NCI-H526 (cell line): Measurements from ENCODE around the gene ZNF425.
A peak's percentile ranks its signal among the peaks of the same experiment; 100 is the strongest.
"Not testable (repeated sequence)": the region's sequence is repeated elsewhere in the genome, so short reads cannot be mapped to it uniquely, and the experiment has no call there.

ENCODE experiments used
- DNase-seq, 2 experiments: peaks; one replicate each; lab custom pipeline; 2025; lab: John Stamatoyannopoulos, UW

ZNF425 gene

GRCh38 chr7:149133028-149133710, 7.0 kb upstream of the ZNF425 start:
- DNase-seq, result no peak

DNA sequence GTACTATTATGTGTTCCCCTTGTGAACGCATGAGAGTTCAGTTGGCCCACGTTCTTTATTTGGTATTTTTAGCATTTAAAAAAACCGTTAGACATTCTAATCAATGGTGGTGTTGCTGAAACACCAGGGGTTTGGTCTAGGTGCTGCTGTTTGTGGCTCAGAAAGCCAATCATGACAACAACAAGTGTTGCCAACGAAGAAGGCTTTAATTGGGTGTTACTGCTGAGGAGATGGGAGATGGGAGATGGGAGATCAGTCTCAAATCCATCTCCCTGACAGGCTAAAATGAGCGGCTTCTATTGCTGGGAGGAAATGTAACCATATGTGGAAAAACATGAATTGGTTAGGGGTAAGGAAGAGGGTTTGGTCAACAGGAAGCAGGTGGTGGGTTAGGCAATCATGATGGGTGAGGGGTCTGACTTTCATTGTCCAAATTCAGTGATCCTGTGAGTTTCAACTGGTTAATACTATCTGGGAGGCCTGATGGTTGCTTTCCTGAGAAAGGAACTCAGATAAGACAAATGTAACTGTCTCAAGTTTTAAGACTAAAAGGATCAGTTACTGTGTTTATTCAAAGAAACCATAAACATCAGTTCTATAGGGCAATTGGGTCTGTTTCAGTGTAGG, 4.6 kb upstream of the ZNF425 start:
- no peak for DNase-seq

- peak; percentile 63 to 79 for DNase-seq
Measured at GRCh38 chr7:149126662-149127266, 640 bp upstream of the ZNF425 start.

DNA sequence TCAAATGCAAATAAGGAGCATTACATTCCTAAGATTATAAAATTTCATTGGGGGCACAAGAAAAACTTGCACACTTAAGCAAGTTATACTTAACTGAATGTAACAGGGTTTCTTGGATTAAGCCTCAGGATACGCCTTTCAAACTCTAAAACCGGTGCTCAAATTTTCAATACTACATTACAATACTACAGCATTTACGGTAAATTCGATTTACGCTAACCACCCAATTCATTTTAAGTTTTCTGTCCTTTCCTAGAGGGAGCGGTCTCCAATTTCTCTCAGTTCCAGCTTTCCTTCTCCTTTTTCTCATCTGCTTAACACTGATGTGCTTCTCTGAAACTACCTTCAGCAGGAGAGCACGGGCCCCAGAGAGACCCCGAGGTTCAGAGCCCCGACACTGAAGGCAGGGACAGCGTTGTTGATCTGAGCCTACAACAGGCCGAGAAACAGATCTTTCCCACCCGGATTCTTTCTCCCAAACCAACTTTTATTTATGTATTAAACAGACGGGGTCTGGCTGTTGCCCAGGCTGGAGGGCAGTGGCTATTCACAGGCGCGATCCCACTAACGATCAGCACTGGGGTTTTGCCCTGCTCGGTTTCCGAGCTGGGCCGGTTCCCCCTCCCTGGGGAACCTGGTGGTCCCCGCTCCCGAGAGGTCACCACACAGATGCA, 798 bp downstream of the ZNF425 start:
- peak in 1 of 2 experiments; percentile 49 for DNase-seq

- no peak for DNase-seq
Measured at GRCh38 chr7:149109969-149110368, 16.2 kb downstream of the ZNF425 start.

DNA sequence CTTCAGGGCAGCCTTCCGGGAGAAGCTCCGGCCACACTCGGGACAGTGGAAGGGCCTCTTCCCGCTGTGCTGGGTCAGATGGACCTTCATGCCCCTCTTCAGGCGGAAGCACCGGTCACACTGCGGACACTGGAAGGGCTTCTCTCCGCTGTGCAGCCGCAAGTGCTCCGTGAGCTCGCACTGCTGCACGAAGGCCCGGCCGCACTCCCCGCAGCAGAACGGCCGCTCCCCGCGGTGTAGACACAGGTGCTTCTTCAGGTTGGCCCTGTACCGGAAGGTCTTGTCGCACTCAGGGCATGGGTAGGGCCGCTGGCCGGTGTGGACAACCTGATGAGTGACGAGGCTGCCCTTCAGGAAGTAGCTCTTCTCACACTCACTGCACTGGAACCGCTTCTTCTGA, 21.4 kb downstream of the ZNF425 start:
- no peak for DNase-seq

- no peak for DNase-seq
Measured at GRCh38 chr7:149104214-149104613, 21.9 kb downstream of the ZNF425 start.

DNA sequence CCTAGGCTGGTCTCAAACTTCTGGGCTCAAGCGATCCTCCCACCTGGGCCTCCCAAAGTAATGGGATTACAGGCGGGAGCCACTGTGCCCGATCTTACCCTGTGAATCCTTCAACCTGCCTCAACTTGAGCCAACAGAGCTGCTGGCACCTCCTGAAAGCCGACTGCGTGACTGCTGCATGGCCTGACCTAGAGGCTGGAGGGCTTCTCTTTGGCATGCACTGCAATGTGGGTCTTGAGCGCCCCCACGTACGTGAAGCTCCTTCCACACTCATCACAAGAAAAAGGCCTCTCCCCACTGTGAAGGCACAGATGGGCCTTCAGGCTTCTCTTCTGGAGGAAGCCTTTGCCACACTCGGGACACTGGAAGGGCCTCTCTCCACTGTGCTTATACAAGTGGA, 22.7 kb downstream of the ZNF425 start:
- DNase-seq, result no peak

DNA sequence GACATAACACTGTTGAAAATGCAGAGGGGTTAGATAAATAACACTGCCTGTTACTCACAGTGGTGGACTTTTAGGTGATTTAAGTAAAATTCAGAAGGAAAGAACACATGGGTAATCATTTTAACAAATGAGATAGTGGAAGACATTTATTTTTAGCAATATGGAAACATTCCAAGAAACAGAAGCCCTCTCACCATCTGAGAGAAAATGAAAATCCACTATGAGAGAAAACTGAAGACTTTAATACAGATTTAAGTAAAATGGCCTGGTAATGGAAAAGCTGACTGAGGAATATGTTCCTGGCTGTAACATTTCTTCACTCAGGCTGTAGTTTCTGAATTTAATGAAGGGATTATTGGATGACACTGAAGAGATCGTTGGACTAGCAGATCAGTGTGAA, 23.5 kb downstream of the ZNF425 start:
- DNase-seq, result no peak

GRCh38 chr7:149100821-149101220, 25.3 kb downstream of the ZNF425 start:
- DNase-seq, result no peak

DNA sequence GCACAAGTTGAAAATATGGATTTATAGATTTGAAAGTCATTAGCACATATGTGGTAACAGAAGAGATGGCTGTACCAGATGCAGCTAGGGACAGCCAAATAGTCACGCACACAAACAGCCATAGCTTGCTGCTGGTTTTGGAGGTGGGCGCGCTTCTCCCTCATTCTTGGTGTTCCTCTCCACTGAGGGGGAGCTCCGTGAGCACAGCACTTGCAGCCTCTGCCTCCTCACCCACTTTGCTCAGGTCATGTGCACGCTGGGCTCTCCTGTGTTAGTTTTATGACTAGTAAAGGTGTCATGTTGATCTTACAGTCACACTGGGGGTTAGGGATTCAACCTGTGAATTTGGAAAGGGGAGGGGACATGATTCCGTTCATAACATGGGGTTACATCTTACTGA, 27.1 kb downstream of the ZNF425 start:
- no peak for DNase-seq

- no peak for DNase-seq
Measured at GRCh38 chr7:149097088-149097487, 29.0 kb downstream of the ZNF425 start.

DNA sequence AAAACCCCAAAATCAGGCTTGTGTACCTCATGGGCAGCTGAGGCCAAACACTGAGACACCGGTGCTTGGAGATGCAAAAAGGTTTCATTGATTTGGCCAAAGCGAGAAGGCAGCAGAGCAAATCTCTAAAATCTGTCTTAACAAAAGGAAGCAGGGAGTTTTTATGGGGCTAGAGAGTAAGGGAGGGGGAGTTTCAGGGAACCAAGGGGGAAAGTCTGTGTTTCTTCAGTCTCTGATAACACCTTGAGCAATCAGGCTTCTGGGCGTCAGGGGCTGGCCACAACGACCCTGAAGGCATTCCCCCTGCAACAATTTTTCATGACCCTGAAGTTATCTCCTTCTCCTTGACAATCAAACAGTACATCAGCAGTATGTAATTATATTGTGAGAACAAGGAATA, 32.9 kb downstream of the ZNF425 start:
- DNase-seq, result no peak

GRCh38 chr7:149092244-149092643, 33.9 kb downstream of the ZNF425 start:
- DNase-seq, result not testable (repeated sequence)

GRCh38 chr7:149090397-149091195, 35.5 kb downstream of the ZNF425 start, which contains the start of gene ZNF786:
ZNF786 (minus strand) TSS chr7:149090718; CDS start chr7:149090640, 78 bp downstream.
- peak; percentile 48 to 97 for DNase-seq

- no peak for DNase-seq
Measured at GRCh38 chr7:149087376-149087775, 38.7 kb downstream of the ZNF425 start.

- DNase-seq, result no peak
Measured at GRCh38 chr7:149085866-149086265, 40.3 kb downstream of the ZNF425 start.

DNA sequence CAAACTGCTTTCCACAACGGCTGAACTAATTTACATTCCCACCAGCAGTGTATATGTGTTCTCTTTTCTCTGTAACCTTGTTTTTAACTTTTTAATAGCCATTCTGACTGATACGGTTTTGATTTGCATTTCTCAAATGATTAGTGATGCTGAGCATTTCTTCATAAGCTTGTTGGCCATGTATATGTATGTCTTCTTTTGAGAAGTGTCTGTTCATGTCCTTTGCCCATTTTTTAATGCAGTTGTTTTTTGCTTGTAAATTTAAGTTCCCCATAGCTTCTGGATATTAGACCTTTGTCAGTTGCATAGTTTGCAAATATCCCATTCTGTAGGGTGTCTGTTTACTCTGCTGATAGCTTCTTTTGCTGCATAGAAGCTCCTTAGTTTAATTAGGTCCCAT, 41.7 kb downstream of the ZNF425 start:
- no peak for DNase-seq

- no peak for DNase-seq
Measured at GRCh38 chr7:149081914-149082313, 44.2 kb downstream of the ZNF425 start.

- no peak for DNase-seq
Measured at GRCh38 chr7:149077594-149077993, 48.5 kb downstream of the ZNF425 start.

DNA sequence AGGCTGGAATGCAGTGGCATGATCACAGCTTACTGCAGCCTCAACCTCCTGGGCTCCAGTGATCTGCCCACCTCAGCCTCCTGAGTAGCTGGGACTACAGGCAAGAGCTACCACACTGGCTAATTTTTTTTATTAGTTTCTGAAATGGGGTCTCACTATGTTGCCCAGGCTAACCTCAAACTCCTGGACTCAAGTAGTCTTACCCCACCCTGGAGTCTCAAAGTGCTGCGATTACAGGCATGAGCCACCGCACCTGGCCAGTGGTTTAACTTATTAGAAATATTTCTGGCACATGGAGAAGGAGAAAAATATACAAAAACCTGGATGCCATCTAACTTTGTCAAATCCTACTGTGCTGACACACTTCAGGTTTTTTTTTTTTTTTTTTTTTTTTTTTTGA, 50.8 kb downstream of the ZNF425 start:
- no peak for DNase-seq
